GM12892 (cell line): Measurements from ENCODE around the gene SRP9.

Source experiments
- POLR2A ChIP-seq: IDR thresholded peaks from 2 replicates; pipeline ENCODE4 v1.6.1; 2011; ENCODE audit warnings: low read depth, low read length, control low read depth
- TAF1 ChIP-seq: IDR thresholded peaks from 2 replicates; pipeline ENCODE4 v1.6.1; 2011; ENCODE audit warnings: low read depth, mild to moderate bottlenecking, control low read depth, low read length, borderline replicate concordance

DNA sequence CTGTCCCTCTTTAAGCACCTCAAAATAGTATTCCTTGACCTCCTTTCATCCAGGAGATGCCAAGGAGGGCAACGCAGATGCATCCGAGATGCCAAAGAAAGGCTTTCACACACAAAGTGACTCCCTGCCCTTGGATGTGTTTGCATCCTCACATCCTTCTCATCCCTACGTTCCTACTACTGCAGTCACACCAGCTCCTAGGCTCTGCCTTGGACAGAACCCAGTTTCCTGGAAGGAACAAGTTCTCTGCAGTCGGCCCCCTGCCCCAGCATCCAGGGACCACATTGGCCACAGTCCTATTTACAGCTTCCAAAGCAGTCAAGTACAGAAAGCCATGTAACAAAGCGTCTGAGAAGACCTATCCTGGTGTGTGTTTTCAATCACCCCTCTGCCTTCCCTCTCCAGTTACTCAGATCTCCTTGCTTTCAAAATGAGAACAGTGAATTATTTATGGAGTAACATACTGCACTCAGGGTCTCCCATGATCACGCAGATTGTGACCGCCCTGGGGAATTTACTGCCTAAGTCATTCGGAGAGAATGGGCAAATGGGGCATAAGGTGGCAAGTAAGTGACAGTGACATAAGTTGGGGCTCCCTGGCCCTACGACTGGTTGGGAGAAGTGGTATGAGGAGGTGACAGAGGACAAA is 21.8 kb upstream of the SRP9 start:
- no peak for TF ChIP-seq POLR2A
- TF ChIP-seq TAF1: no peak
